Astrocyte (in vitro differentiated cells and primary cell): ENCODE data around the gene SMIM20. TPM values are rescaled to one million over a fixed set of nuclear protein-coding genes. Genes with fewer than 3 reads are reported as not detected.

Source experiments
- DNase-seq: peaks from one replicate; pipeline ENCODE4 v3.0.0-alpha.2; 2010; ENCODE audit warnings: low read depth
- FAIRE-seq: peaks from 2 replicates; lab custom pipeline; 2011; peaks lifted over from hg19 to GRCh38; lab: Jason Lieb, UNC
- H2AFZ ChIP-seq: 2 replicates; pipeline ENCODE4 v1.6.0; 2012; ENCODE audit warnings: low read depth, low read length, inconsistent platforms
- H3K27ac ChIP-seq: 2 replicates; pipeline ENCODE4 v1.5.1; 2011; ENCODE audit warnings: low read depth, low read length, inconsistent platforms
- H3K27me3 ChIP-seq: 2 replicates; pipeline ENCODE4 v1.6.0; 2011; ENCODE audit warnings: low read length, inconsistent platforms; ENCODE audit not compliant: insufficient read depth
- H3K36me3 ChIP-seq: 2 replicates; pipeline ENCODE4 v1.5.1; 2011; ENCODE audit warnings: low read length, inconsistent platforms; ENCODE audit not compliant: insufficient read depth
- H3K4me1 ChIP-seq: 2 replicates; pipeline ENCODE4 v1.5.1; 2011; ENCODE audit warnings: low read length, inconsistent platforms; ENCODE audit not compliant: insufficient read depth
- H3K4me2 ChIP-seq: 2 replicates; pipeline ENCODE4 v1.6.0; 2012; ENCODE audit warnings: low read length, inconsistent platforms
- H3K4me3 ChIP-seq: 2 replicates; pipeline ENCODE4 v1.5.1; 2011; ENCODE audit warnings: low read depth, mild to moderate bottlenecking, low read length, inconsistent platforms; ENCODE audit not compliant: insufficient read depth
- H3K79me2 ChIP-seq: 2 replicates; pipeline ENCODE4 v1.6.0; 2012; ENCODE audit warnings: mild to moderate bottlenecking, low read length, inconsistent platforms; ENCODE audit not compliant: insufficient read depth
- H3K9ac ChIP-seq: 2 replicates; pipeline ENCODE4 v1.6.0; 2012; ENCODE audit warnings: mild to moderate bottlenecking, low read length, inconsistent platforms
- H3K9me3 ChIP-seq: 2 replicates; pipeline ENCODE4 v1.5.1; 2012; ENCODE audit warnings: low read depth, mild to moderate bottlenecking, low read length, inconsistent platforms; ENCODE audit not compliant: insufficient read depth
- H4K20me1 ChIP-seq: 2 replicates; pipeline ENCODE4 v1.6.0; 2012; ENCODE audit warnings: low read length, inconsistent platforms; ENCODE audit not compliant: insufficient read depth
- H3K27ac Mint-ChIP-seq: one replicate; pipeline ENCODE4 v1.8.0; 2021; ENCODE audit warnings: mild to moderate bottlenecking, mixed read lengths; ENCODE audit not compliant: unreplicated experiment
- H3K27me3 Mint-ChIP-seq: one replicate; pipeline ENCODE4 v1.8.0; 2021; ENCODE audit warnings: low read depth, mixed read lengths; ENCODE audit not compliant: unreplicated experiment
- H3K36me3 Mint-ChIP-seq: one replicate; pipeline ENCODE4 v1.8.0; 2021; ENCODE audit warnings: low read depth, mixed read lengths; ENCODE audit not compliant: unreplicated experiment
- H3K4me1 Mint-ChIP-seq: one replicate; pipeline ENCODE4 v1.8.0; 2021; ENCODE audit warnings: low read depth, mixed read lengths; ENCODE audit not compliant: unreplicated experiment
- H3K4me3 Mint-ChIP-seq: one replicate; pipeline ENCODE4 v1.8.0; 2021; ENCODE audit warnings: mild to moderate bottlenecking, moderate library complexity, mixed read lengths; ENCODE audit not compliant: unreplicated experiment
- H3K9me3 Mint-ChIP-seq: one replicate; pipeline ENCODE4 v1.8.0; 2021; ENCODE audit warnings: mild to moderate bottlenecking, mixed read lengths; ENCODE audit not compliant: unreplicated experiment
- CTCF ChIP-seq: IDR thresholded peaks from 2 replicates; pipeline ENCODE4 v1.5.1; 2011; ENCODE audit warnings: low read depth, mild to moderate bottlenecking, inconsistent platforms, low read length, moderate library complexity; ENCODE audit not compliant: insufficient read depth
- EZH2 ChIP-seq: IDR thresholded peaks from 2 replicates; pipeline ENCODE4 v1.6.1; 2012; ENCODE audit warnings: mild to moderate bottlenecking, low read length, inconsistent platforms; ENCODE audit not compliant: insufficient read depth
- total RNA-seq: library from RNA; stranded (reverse); gene quantifications from 2 replicates; pipeline ENCODE4 v1.2.1, GENCODE V29; 2021

The SMIM20 gene
- total RNA-seq, 1 donor from 2014 or later = 19.4 TPM

DNA sequence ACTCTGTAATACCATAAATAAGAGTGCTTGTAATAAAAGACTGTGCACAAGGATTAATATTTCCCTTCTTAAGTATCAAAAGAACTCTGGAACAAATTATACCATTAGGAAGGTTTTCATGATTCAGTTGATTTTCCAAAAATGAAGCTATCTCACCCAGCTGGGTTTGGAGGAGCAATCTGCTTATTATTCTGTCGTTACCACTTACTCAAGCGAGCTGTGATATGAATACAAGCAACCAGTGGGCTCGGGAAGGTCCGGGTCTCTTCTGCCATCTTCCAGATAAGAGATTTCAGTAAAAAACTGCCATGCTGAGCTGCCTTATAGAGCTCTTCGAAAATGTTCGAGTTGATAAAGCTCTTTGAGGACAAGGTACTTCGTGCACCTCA is 15.3 kb downstream of the SMIM20 start:
- H3K79me2 ChIP-seq = no peaks in the 10 kb centered on the region
- peaks cover 4% of the 10 kb centered on the region for H3K9me3 Mint-ChIP-seq
- H2AFZ ChIP-seq = no peak overlapping the region
- FAIRE-seq (no peak), DNase-seq (no peak)
- no peak overlapping the region for H3K4me3 Mint-ChIP-seq
- no peaks in the 10 kb centered on the region for H4K20me1 ChIP-seq
- peak overlapping the region; percentile 57 for H3K4me2 ChIP-seq
- H3K36me3 Mint-ChIP-seq = peaks cover 8% of the 10 kb centered on the region
- no peak for TF ChIP-seq EZH2
- no peak for TF ChIP-seq CTCF
- H3K27me3 Mint-ChIP-seq = peaks cover 4% of the 10 kb centered on the region
- no peak overlapping the region for H3K4me3 ChIP-seq
- no peak overlapping the region for H3K9ac ChIP-seq
- peaks cover 9% of the 10 kb centered on the region for H3K4me1 ChIP-seq
- H3K27ac ChIP-seq = no peak overlapping the region
- no peaks in the 10 kb centered on the region for H3K36me3 ChIP-seq
- H3K4me1 Mint-ChIP-seq = no peaks in the 10 kb centered on the region
- no peaks in the 10 kb centered on the region for H3K27me3 ChIP-seq
- no peak overlapping the region for H3K27ac Mint-ChIP-seq
- H3K9me3 ChIP-seq = no peaks in the 10 kb centered on the region

DNA sequence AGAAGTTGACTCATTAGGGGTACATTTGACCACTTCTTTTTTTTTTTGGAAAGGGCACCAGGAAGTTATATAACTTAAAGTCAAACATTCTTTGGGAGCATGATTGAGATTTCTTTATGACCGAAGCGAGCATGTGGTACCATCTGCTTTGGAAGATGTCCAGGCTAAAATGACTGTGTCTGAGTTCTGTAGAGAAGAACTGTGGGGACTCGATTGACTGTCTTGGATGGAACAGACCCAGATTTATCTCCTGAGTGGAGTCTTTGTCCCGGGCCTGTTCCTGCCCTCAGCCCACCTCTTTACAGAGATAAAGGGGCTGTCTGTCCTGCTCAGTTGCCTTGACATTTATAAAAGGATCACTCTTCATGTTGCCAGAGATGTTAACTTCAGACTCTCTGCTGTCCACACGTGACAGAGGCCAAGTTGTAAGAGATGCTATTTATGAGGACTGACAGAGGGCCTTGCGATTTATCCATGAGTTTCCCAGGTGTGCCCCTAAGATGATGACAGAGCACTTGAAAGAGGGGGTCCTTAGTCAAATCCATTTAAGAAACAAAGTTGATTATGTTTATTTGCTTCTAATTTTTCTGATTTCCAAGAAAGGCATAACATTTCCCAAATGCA is 16.8 kb downstream of the SMIM20 start:
- FAIRE-seq = no peak
- H3K9me3 Mint-ChIP-seq = peaks cover 4% of the 10 kb centered on the region

More for the DNA sequence above, 16.8 kb downstream of the SMIM20 start:
- Histone ChIP-seq H3K9ac (no peak overlapping the region), H3K36me3 (no peaks in the 10 kb centered on the region), H2AFZ (no peak overlapping the region), H3K27ac (no peak overlapping the region), H3K4me1 (peaks cover 9% of the 10 kb centered on the region), H3K9me3 (no peaks in the 10 kb centered on the region), H3K79me2 (no peaks in the 10 kb centered on the region), H3K27me3 (no peaks in the 10 kb centered on the region), H3K4me2 (no peak overlapping the region), H4K20me1 (no peaks in the 10 kb centered on the region), H3K4me3 (no peak overlapping the region)
- no peak for DNase-seq
- no peak overlapping the region for H3K27ac Mint-ChIP-seq
- H3K27me3 Mint-ChIP-seq = peaks cover 4% of the 10 kb centered on the region
- no peak overlapping the region for H3K4me3 Mint-ChIP-seq
- H3K36me3 Mint-ChIP-seq = peaks cover 8% of the 10 kb centered on the region
- no peak for TF ChIP-seq CTCF
- no peak for TF ChIP-seq EZH2
- H3K4me1 Mint-ChIP-seq = no peaks in the 10 kb centered on the region
